ENCODE data around the gene ADAM30.
"Not testable (repeated sequence)": the region's sequence is repeated elsewhere in the genome, so short reads cannot be mapped to it uniquely, and the experiment has no call there.

Gene ADAM30

GRCh38 chr1:119878171-119878570 lies 18.1 kb downstream of the ADAM30 start:
- Mint-ChIP-seq H3K4me1 (no peaks in the 10 kb centered on the region), H3K9me3 (no peaks in the 10 kb centered on the region), H3K4me3 (no peak overlapping the region), H3K27ac (no peak overlapping the region), H3K27me3 (peaks cover 34% of the 10 kb centered on the region), H3K36me3 (no peaks in the 10 kb centered on the region)
- no peak for DNase-seq
- CTCF ChIA-PET: interaction anchor here (0.9 to 2.7 kb wide), 5 partner anchors 8 to 70 kb away, joined by 3 to 8 read pairs (median 4); no protein-coding TSS in a partner anchor

GRCh38 chr1:119874186-119874585 lies 22.1 kb downstream of the ADAM30 start:
- CTCF ChIA-PET: interaction anchor here (1.3 to 1.7 kb wide), 2 partner anchors 12 to 65 kb away, joined by 3 to 8 read pairs; no protein-coding TSS in a partner anchor
- Mint-ChIP-seq H3K4me3 (no peak overlapping the region), H3K4me1 (peaks cover 4% of the 10 kb centered on the region)

GRCh38 chr1:119873135-119874015 lies 22.9 kb downstream of the ADAM30 start:
- no peak for DNase-seq
- no peak overlapping the region for H3K4me3 Mint-ChIP-seq
- peaks cover 32% of the 10 kb centered on the region for H3K27me3 Mint-ChIP-seq
- peaks cover 4% of the 10 kb centered on the region for H3K4me1 Mint-ChIP-seq
- H3K27ac Mint-ChIP-seq: no peak overlapping the region
- CTCF ChIA-PET: interaction anchor here (0.7 to 1.7 kb wide), 3 partner anchors 13 to 570 kb away, joined by 3 to 8 read pairs (median 3); no protein-coding TSS in a partner anchor
- no peaks in the 10 kb centered on the region for H3K36me3 Mint-ChIP-seq
- no peaks in the 10 kb centered on the region for H3K9me3 Mint-ChIP-seq

More at GRCh38 chr1:119874186-119874585, 22.1 kb downstream of the ADAM30 start:
- no peak overlapping the region for H3K27ac Mint-ChIP-seq
- no peaks in the 10 kb centered on the region for H3K9me3 Mint-ChIP-seq
- H3K36me3 Mint-ChIP-seq: no peaks in the 10 kb centered on the region
- peaks cover 37% of the 10 kb centered on the region for H3K27me3 Mint-ChIP-seq
- DNase-seq: no peak

GRCh38 chr1:119871881-119872280 lies 24.4 kb downstream of the ADAM30 start:
- H3K36me3 Mint-ChIP-seq: no peaks in the 10 kb centered on the region
- no peaks in the 10 kb centered on the region for H3K9me3 Mint-ChIP-seq
- DNase-seq: no peak
- H3K4me3 Mint-ChIP-seq: no peak overlapping the region
- H3K27me3 Mint-ChIP-seq: peaks cover 31% of the 10 kb centered on the region
- CTCF ChIA-PET: interaction anchor here (0.7 to 4.7 kb wide), 8 partner anchors 10 to 96 kb away, joined by 3 to 24 read pairs (median 4); no protein-coding TSS in a partner anchor
- H3K27ac Mint-ChIP-seq: no peak overlapping the region
- H3K4me1 Mint-ChIP-seq: peaks cover 8% of the 10 kb centered on the region

GRCh38 chr1:119870917-119871596 lies 25.3 kb downstream of the ADAM30 start:
- Mint-ChIP-seq H3K36me3 (no peaks in the 10 kb centered on the region), H3K27ac (no peak overlapping the region), H3K4me1 (peaks cover 8% of the 10 kb centered on the region), H3K27me3 (peaks cover 35% of the 10 kb centered on the region), H3K4me3 (no peak overlapping the region), H3K9me3 (no peaks in the 10 kb centered on the region)
- CTCF ChIA-PET: interaction anchor here (0.7 to 4.7 kb wide), 14 partner anchors 8 to 126 kb away, joined by 3 to 24 read pairs (median 6); no protein-coding TSS in a partner anchor
- peak; percentile 83 for DNase-seq

- no peak overlapping the region for H3K27ac Mint-ChIP-seq
- no peak for DNase-seq
- no peak overlapping the region for H3K4me3 Mint-ChIP-seq
- peaks cover 41% of the 10 kb centered on the region for H3K27me3 Mint-ChIP-seq
- CTCF ChIA-PET: interaction anchor here (0.8 to 4.7 kb wide), 14 partner anchors 9 to 125 kb away, joined by 3 to 24 read pairs (median 6); no protein-coding TSS in a partner anchor
- H3K4me1 Mint-ChIP-seq: peaks cover 8% of the 10 kb centered on the region
- no peaks in the 10 kb centered on the region for H3K9me3 Mint-ChIP-seq
- H3K36me3 Mint-ChIP-seq: no peaks in the 10 kb centered on the region
Observed at GRCh38 chr1:119869995-119870394, 26.3 kb downstream of the ADAM30 start.

- H3K36me3 Mint-ChIP-seq: no peaks in the 10 kb centered on the region
- no peak for DNase-seq
- peaks cover 31% of the 10 kb centered on the region for H3K27me3 Mint-ChIP-seq
- no peak overlapping the region for H3K27ac Mint-ChIP-seq
- no peak overlapping the region for H3K4me3 Mint-ChIP-seq
- CTCF ChIA-PET: interaction anchor here (1.1 to 4.7 kb wide), 6 partner anchors 9 to 123 kb away, joined by 3 to 24 read pairs (median 8); no protein-coding TSS in a partner anchor
- H3K9me3 Mint-ChIP-seq: no peaks in the 10 kb centered on the region
- peaks cover 8% of the 10 kb centered on the region for H3K4me1 Mint-ChIP-seq
Observed at GRCh38 chr1:119868176-119868575, 28.1 kb downstream of the ADAM30 start.

GRCh38 chr1:119866451-119866850 lies 29.9 kb downstream of the ADAM30 start:
- H3K4me3 Mint-ChIP-seq: no peak overlapping the region
- H3K27ac Mint-ChIP-seq: no peak overlapping the region
- H3K4me1 Mint-ChIP-seq: peaks cover 8% of the 10 kb centered on the region
- CTCF ChIA-PET: interaction anchor here (0.9 to 1.7 kb wide), 5 partner anchors 9 to 82 kb away, joined by 3 to 4 read pairs (median 4); no protein-coding TSS in a partner anchor
- no peaks in the 10 kb centered on the region for H3K9me3 Mint-ChIP-seq
- no peak for DNase-seq
- no peaks in the 10 kb centered on the region for H3K36me3 Mint-ChIP-seq
- H3K27me3 Mint-ChIP-seq: peaks cover 23% of the 10 kb centered on the region

GRCh38 chr1:119865627-119866026 lies 30.7 kb downstream of the ADAM30 start:
- CTCF ChIA-PET: interaction anchor here (1.1 kb wide), 1 partner anchor 8 kb away, joined by 4 read pairs; no protein-coding TSS in a partner anchor
- Mint-ChIP-seq H3K27me3 (peaks cover 15% of the 10 kb centered on the region), H3K4me3 (no peak overlapping the region), H3K27ac (no peak overlapping the region), H3K4me1 (peaks cover 5% of the 10 kb centered on the region), H3K9me3 (no peaks in the 10 kb centered on the region), H3K36me3 (no peaks in the 10 kb centered on the region)
- DNase-seq: no peak

- Mint-ChIP-seq H3K27ac (no peak overlapping the region), H3K4me1 (peaks cover 25% of the 10 kb centered on the region), H3K27me3 (peaks cover 22% of the 10 kb centered on the region), H3K4me3 (no peak overlapping the region), H3K9me3 (no peaks in the 10 kb centered on the region), H3K36me3 (no peaks in the 10 kb centered on the region)
- no peak for DNase-seq
- CTCF ChIA-PET: no interaction called here
Observed at GRCh38 chr1:119862276-119862675, 34.0 kb downstream of the ADAM30 start.

- Mint-ChIP-seq H3K9me3 (no peaks in the 10 kb centered on the region), H3K36me3 (no peaks in the 10 kb centered on the region), H3K27me3 (peaks cover 18% of the 10 kb centered on the region), H3K4me1 (peaks cover 24% of the 10 kb centered on the region), H3K4me3 (no peak overlapping the region), H3K27ac (no peak overlapping the region)
- CTCF ChIA-PET: interaction anchor here (1.1 kb wide), 1 partner anchor 117 kb away, joined by 3 read pairs; no protein-coding TSS in a partner anchor
- DNase-seq: no peak
Observed at GRCh38 chr1:119861547-119861946, 34.8 kb downstream of the ADAM30 start.

- peak; percentile 36 for DNase-seq
- CTCF ChIA-PET: interaction anchor here (1.1 to 2.2 kb wide), 4 partner anchors 8 to 27 kb away, joined by 4 to 13 read pairs (median 4); no protein-coding TSS in a partner anchor
- Mint-ChIP-seq H3K27me3 (peaks cover 11% of the 10 kb centered on the region), H3K27ac (peak overlapping the region; percentile 64), H3K36me3 (no peaks in the 10 kb centered on the region), H3K4me3 (no peak overlapping the region), H3K4me1 (peaks cover 24% of the 10 kb centered on the region), H3K9me3 (no peaks in the 10 kb centered on the region)
Observed at GRCh38 chr1:119859647-119860046, 36.7 kb downstream of the ADAM30 start.

- CTCF ChIA-PET: interaction anchor here (1.5 to 2.2 kb wide), 4 partner anchors 9 to 13 kb away, joined by 3 to 13 read pairs (median 4); no protein-coding TSS in a partner anchor
- Mint-ChIP-seq H3K4me1 (peaks cover 24% of the 10 kb centered on the region), H3K27me3 (peaks cover 11% of the 10 kb centered on the region)
- H3K4me3 Mint-ChIP-seq, H3K9me3 Mint-ChIP-seq, H3K36me3 Mint-ChIP-seq, H3K27ac Mint-ChIP-seq, DNase-seq: not testable (repeated sequence)
Observed at GRCh38 chr1:119858556-119859214, 37.6 kb downstream of the ADAM30 start.
